Measurements from ENCODE around the gene HEMK1.

The HEMK1 gene

GRCh38 chr3:50573566-50574443, 4.5 kb downstream of the HEMK1 start:
- H3K9me3 ChIP-seq (ENCODE audit: control insufficient read depth, insufficient read depth, low read length) = no peaks in the 10 kb centered on the region
- H3K36me3 ChIP-seq (ENCODE audit: control insufficient read depth, low read length) = peaks cover 10% of the 10 kb centered on the region
- H3K4me3 ChIP-seq (ENCODE audit: low read length) = no peak overlapping the region
- H4K20me1 ChIP-seq (ENCODE audit: control insufficient read depth, insufficient read depth, low read depth, low read length) = no peaks in the 10 kb centered on the region
- H3K79me2 ChIP-seq (ENCODE audit: control insufficient read depth, low read length) = peaks cover 10% of the 10 kb centered on the region
- no peak overlapping the region for H3K4me2 ChIP-seq (ENCODE audit: low read length)
- peaks cover 9% of the 10 kb centered on the region for H3K4me1 ChIP-seq (ENCODE audit: control insufficient read depth, low read length)
- no peaks in the 10 kb centered on the region for H3K27me3 ChIP-seq (ENCODE audit: control insufficient read depth, low read length)
- H3F3A ChIP-seq (ENCODE audit: control insufficient read depth, insufficient read depth) = no peaks in the 10 kb centered on the region
- no peak overlapping the region for H3K27ac ChIP-seq (ENCODE audit: low read depth, low read length)
- no peaks in the 10 kb centered on the region for H3K9me2 ChIP-seq (replicated peaks; ENCODE audit: control insufficient read depth, low read length)
- TF ChIP-seq EZH2phosphoT487 (IDR thresholded peaks at IDR 0.05; ENCODE audit: borderline replicate concordance, low read length) = no peak
- TF ChIP-seq CTCF (IDR thresholded peaks at IDR 0.05; ENCODE audit: low read depth, low read length, poor library complexity, severe bottlenecking) = no peak

GRCh38 chr3:50574444-50574831, 5.1 kb downstream of the HEMK1 start:
- H3K36me3 ChIP-seq (ENCODE audit: control insufficient read depth, low read length) = peaks cover 10% of the 10 kb centered on the region
- peaks cover 9% of the 10 kb centered on the region for H3K79me2 ChIP-seq (ENCODE audit: control insufficient read depth, low read length)
- H3K9me3 ChIP-seq (ENCODE audit: control insufficient read depth, insufficient read depth, low read length) = no peaks in the 10 kb centered on the region
- TF ChIP-seq CTCF (IDR thresholded peaks at IDR 0.05; ENCODE audit: low read depth, low read length, poor library complexity, severe bottlenecking) (no peak), EZH2phosphoT487 (IDR thresholded peaks at IDR 0.05; ENCODE audit: borderline replicate concordance, low read length) (no peak)
- H3K9me2 ChIP-seq (replicated peaks; ENCODE audit: control insufficient read depth, low read length) = no peaks in the 10 kb centered on the region
- no peaks in the 10 kb centered on the region for H4K20me1 ChIP-seq (ENCODE audit: control insufficient read depth, insufficient read depth, low read depth, low read length)
- H3K4me2 ChIP-seq (ENCODE audit: low read length) = no peak overlapping the region
- H3F3A ChIP-seq (ENCODE audit: control insufficient read depth, insufficient read depth) = no peaks in the 10 kb centered on the region
- no peak overlapping the region for H3K27ac ChIP-seq (ENCODE audit: low read depth, low read length)
- no peaks in the 10 kb centered on the region for H3K27me3 ChIP-seq (ENCODE audit: control insufficient read depth, low read length)
- no peak overlapping the region for H3K4me3 ChIP-seq (ENCODE audit: low read length)
- H3K4me1 ChIP-seq (ENCODE audit: control insufficient read depth, low read length) = peaks cover 9% of the 10 kb centered on the region

- H3K36me3 ChIP-seq (ENCODE audit: control insufficient read depth, low read length) = peaks cover 10% of the 10 kb centered on the region
Measured at GRCh38 chr3:50575372-50575771, 6.0 kb downstream of the HEMK1 start.

More at GRCh38 chr3:50575372-50575771, 6.0 kb downstream of the HEMK1 start:
- Histone ChIP-seq H3K4me3 (ENCODE audit: low read length) (no peak overlapping the region), H4K20me1 (ENCODE audit: control insufficient read depth, insufficient read depth, low read depth, low read length) (no peaks in the 10 kb centered on the region), H3K27me3 (ENCODE audit: control insufficient read depth, low read length) (no peaks in the 10 kb centered on the region), H3K9me2 (replicated peaks; ENCODE audit: control insufficient read depth, low read length) (no peaks in the 10 kb centered on the region), H3K4me2 (ENCODE audit: low read length) (no peak overlapping the region), H3K4me1 (ENCODE audit: control insufficient read depth, low read length) (peaks cover 4% of the 10 kb centered on the region), H3K27ac (ENCODE audit: low read depth, low read length) (no peak overlapping the region), H3K79me2 (ENCODE audit: control insufficient read depth, low read length) (peaks cover under 1% of the 10 kb centered on the region; the same call in 1 of the 2 replicates), H3K9me3 (ENCODE audit: control insufficient read depth, insufficient read depth, low read length) (no peaks in the 10 kb centered on the region), H3F3A (ENCODE audit: control insufficient read depth, insufficient read depth) (no peaks in the 10 kb centered on the region)
- no peak for TF ChIP-seq CTCF (IDR thresholded peaks at IDR 0.05; ENCODE audit: low read depth, low read length, poor library complexity, severe bottlenecking)

Measured in DOHH2 (cell line).